Measurements from ENCODE around the gene SLC6A2.

SLC6A2 gene

DNA sequence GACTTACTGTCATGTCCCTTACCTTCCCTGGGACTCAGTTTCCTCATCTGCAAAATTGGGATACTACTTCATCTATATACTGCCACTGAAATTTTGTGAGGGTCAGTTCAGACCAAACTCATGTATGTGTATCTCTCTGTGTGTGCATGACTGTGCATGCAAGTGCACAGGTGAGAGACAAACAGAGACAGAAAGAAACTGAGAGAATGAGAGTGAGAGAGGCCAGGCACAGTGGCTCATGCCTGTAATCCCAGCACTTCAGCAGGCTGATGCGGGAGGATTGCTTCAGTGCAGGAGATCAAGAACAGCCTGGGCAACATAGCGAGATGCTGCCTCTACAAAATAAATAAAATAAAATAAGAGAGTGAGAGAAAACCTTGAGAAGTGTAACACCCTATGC, 32.1 kb upstream of the SLC6A2 start:
- no peak overlapping the region for H3K4me3 ChIP-seq (replicated peaks; ENCODE audit: low read depth, low read length)
- no peak for DNase-seq (ENCODE audit: extremely low read depth, low read depth)
- TF ChIP-seq, protein P1, sequence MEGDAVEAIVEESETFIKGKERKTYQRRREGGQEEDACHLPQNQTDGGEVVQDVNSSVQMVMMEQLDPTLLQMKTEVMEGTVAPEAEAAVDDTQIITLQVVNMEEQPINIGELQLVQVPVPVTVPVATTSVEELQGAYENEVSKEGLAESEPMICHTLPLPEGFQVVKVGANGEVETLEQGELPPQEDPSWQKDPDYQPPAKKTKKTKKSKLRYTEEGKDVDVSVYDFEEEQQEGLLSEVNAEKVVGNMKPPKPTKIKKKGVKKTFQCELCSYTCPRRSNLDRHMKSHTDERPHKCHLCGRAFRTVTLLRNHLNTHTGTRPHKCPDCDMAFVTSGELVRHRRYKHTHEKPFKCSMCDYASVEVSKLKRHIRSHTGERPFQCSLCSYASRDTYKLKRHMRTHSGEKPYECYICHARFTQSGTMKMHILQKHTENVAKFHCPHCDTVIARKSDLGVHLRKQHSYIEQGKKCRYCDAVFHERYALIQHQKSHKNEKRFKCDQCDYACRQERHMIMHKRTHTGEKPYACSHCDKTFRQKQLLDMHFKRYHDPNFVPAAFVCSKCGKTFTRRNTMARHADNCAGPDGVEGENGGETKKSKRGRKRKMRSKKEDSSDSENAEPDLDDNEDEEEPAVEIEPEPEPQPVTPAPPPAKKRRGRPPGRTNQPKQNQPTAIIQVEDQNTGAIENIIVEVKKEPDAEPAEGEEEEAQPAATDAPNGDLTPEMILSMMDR (IDR thresholded peaks at IDR 0.05; ENCODE audit: low read depth, low read length, missing control alignments) = no peak

- TF ChIP-seq, protein P1 (IDR thresholded peaks at IDR 0.05; ENCODE audit: low read depth, low read length, missing control alignments) = no peak
- H3K4me3 ChIP-seq (replicated peaks; ENCODE audit: low read depth, low read length) = no peak overlapping the region
Observed at GRCh38 chr16:55624696-55625095, 31.1 kb upstream of the SLC6A2 start.

DNA sequence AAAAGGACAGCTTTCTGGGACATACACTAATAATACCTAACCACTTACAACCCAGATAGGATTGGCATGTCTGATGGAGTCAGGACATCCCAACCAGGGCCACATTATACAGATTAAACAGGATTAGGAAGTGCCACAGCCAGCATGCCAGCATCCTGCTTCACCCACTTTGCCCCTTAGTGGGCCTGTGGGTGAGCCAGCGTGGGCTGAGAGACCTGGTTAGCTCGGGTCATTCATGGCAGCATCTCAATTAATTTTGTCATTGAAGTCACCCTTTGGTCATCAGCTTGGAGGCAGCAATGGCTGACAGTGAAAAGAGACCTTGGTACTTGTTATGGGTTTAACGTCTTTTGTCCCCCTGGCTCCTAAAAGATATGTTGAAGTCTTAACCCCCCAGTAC, 29.9 kb upstream of the SLC6A2 start:
- DNase-seq (ENCODE audit: extremely low read depth, low read depth) = no peak
- TF ChIP-seq, protein P1 (IDR thresholded peaks at IDR 0.05; ENCODE audit: low read depth, low read length, missing control alignments) = no peak
- no peak overlapping the region for H3K4me3 ChIP-seq (replicated peaks; ENCODE audit: low read depth, low read length)

More at GRCh38 chr16:55624696-55625095, 31.1 kb upstream of the SLC6A2 start:
- DNase-seq (ENCODE audit: extremely low read depth, low read depth) = no peak

DNA sequence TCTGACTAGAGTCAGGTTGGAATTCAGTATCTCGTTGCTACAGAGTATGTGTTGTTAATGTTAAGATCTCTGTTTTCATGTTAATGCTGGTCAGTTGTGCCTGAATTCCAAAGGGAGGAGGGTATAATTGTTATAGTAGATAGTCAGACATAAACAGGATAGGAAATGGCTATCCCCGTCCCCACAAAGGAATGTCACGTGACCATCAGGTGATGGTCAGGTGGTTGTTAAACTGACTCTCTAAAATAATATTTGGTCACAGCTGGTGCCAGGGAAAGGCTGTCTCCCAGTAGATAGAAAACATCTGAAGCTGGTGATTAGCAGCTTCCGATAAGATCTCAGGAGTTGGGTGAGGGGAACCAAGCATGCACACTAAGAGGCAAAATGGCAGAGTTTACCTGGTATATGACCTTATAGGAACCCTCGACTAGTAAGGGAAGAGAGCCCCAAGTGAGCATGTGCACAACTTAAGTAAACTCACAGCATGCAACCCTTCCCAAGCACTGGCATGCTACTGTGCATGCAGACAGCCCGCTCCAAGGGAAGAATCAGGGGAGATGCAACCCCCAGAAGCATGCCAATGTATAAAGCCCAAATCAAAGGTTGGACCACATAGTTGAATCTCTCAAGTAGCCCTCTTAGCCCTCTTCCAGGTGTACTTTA, 27.4 kb upstream of the SLC6A2 start:
- DNase-seq (ENCODE audit: extremely low read depth, low read depth) = no peak
- TF ChIP-seq, protein P1 (IDR thresholded peaks at IDR 0.05; ENCODE audit: low read depth, low read length, missing control alignments) = no peak
- no peak overlapping the region for H3K4me3 ChIP-seq (replicated peaks; ENCODE audit: low read depth, low read length)

DNA sequence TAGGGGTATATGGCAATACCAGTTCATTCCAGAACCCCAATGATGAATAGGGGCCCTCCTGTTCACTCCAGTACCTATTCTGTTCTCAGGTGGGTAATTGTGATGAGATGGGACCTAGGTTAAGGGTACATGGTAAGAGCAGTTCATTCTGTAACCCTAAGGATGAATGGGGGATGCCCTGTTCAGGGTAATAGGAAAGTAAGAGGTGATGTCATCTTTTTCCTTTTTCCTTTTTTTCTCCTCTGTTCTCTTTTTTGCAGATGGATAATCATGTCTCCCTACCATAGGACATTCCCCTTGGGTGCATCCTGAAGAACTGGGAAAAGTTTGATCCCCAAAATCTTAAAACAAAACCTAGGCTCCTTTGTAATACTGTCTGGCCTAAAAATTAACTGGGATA, 25.0 kb upstream of the SLC6A2 start:
- no peak overlapping the region for H3K4me3 ChIP-seq (replicated peaks; ENCODE audit: low read depth, low read length)
- no peak for DNase-seq (ENCODE audit: extremely low read depth, low read depth)

DNA sequence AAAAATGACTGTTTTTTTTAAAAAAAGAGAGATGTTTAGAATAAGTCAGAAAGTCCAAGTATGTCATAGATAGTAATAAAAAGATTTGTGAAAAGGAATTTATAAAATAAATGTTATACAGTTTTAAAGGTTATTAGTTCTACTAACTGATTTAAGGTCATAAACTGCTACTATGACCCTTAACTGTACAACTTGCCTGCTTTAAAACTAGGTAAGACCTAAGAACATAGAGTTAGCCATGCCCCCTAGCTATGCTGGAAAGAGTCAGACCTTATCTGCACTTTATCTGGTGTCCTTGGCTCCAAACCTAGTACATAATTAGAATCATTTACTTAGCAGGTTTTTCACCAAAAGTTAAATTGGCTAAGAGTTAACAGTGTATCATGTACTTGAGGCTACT, 23.5 kb upstream of the SLC6A2 start:
- H3K4me3 ChIP-seq (replicated peaks; ENCODE audit: low read depth, low read length) = no peak overlapping the region
- DNase-seq (ENCODE audit: extremely low read depth, low read depth) = no peak
- TF ChIP-seq, protein P1 (IDR thresholded peaks at IDR 0.05; ENCODE audit: low read depth, low read length, missing control alignments) = no peak

More for the DNA sequence above, 25.0 kb upstream of the SLC6A2 start:
- TF ChIP-seq, protein P1 (IDR thresholded peaks at IDR 0.05; ENCODE audit: low read depth, low read length, missing control alignments) = no peak

GRCh38 chr16:55634193-55634592, 21.6 kb upstream of the SLC6A2 start:
- TF ChIP-seq, protein P1 (IDR thresholded peaks at IDR 0.05; ENCODE audit: low read depth, low read length, missing control alignments) = no peak
- no peak overlapping the region for H3K4me3 ChIP-seq (replicated peaks; ENCODE audit: low read depth, low read length)
- no peak for DNase-seq (ENCODE audit: extremely low read depth, low read depth)

Measured in HFF-Myc (cell line).